NCI-H128 (cell line): ENCODE data around the gene RANBP6.
"Not testable (repeated sequence)": the region's sequence is repeated elsewhere in the genome, so short reads cannot be mapped to it uniquely, and the experiment has no call there.

Source experiments
- DNase-seq: peaks from one replicate; lab custom pipeline; 2025; ENCODE audit not compliant: unreplicated experiment; lab: John Stamatoyannopoulos, UW

Gene RANBP6

DNA sequence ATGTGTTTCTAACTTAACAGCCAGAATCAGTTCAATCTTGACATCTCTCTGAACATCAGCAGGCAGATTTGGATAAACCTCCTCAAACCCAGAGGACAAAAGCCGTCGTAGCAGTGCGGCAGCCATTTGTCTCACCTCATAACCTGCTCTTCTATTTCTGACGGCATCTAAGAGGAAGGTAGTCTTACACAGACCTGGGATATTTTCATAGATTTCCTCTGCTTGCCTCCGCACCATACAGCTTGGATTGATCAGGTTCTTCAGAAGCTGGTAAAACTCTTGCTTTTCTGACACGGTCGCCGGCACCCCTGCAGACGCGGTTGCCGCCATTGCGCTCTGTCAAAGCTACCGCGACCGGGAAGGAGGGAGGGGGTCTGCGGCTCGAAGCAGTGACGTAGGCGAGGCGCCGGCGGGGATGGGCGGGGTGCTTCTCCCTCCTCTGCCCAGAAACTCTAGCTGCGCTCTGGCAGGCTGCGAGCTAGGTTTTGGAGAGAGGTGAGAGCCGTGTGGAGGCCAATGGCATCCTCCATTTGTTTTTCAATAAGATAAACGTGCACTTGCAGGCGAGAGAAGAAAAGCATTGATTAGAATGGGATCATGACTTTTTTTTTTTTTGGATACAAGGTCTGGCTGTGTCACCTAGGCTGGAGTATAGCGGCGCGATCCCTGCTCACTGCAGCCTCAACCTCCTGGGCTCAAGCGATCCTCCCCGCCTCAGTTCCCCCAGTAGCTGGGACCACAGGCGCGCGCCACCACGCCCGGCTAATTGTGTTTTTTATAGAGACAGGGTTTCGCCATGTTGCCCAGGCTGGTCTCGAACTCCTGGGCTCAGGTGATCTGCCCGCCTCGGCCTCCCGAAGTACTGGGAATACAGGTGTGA, at the start of gene RANBP6:
TSS of gene RANBP6 (minus strand) at position 347 of the 880 bp plus-strand sequence. CDS start at position 330, 17 bp downstream.
- DNase-seq = peak; percentile 55

DNA sequence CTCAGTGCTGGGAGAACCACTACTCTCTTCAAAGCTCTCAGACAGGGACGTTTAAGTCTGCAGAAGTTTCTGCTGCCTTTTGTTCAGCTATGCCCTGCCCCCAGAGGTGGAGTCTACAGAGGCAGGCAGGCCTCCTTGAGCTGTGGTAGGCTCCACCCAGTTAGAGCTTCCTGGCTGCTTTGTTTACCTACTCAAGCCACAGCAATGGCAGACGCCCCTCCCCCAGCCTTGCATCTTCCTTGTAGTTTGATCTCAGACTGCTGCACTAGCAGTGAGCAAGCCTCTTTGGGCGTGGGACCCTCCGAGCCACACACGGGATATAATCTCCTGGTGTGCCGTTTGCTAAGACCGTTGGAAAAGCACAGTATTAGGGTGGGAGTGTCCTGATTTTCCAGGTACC, 47.7 kb upstream of the RANBP6 start:
- not testable (repeated sequence) for DNase-seq

DNA sequence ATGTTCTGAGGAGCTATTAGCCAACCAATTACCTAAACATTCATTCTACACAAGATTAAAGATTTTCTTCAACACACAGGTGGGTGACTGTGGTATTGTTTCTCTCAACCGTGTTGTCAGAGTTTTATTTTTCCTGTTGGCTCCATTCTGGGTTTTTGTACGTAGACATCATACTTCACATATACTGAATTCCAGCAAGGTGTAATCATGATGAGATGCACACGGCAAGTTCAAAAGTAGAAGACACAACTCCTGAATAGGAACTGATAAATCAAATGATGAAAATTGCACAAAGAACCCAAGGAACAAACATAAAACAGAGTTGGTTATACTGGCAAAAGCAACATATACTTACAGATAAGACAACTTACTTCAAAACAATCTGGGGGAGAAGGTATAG, 40.2 kb upstream of the RANBP6 start:
- DNase-seq = no peak

DNA sequence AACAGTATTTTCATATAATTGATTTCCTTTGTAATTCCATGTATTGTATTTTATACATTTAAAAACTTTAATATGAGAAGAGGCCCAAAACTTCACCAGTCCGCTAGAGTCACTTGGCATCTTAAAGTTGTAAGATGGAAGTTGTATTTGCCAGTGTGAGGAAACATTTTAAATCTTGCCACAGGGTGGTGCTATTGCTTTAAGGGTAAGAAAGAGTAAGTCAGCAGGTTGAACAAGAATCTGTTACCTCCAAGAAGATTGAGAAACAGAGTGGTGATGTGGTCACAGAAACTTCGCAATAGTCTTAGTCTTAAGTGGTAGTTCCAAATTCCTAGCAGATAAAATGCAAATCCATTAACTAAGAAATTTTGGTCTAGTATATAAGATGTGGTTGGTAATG, 39.8 kb upstream of the RANBP6 start:
- peak; percentile 45 for DNase-seq

DNA sequence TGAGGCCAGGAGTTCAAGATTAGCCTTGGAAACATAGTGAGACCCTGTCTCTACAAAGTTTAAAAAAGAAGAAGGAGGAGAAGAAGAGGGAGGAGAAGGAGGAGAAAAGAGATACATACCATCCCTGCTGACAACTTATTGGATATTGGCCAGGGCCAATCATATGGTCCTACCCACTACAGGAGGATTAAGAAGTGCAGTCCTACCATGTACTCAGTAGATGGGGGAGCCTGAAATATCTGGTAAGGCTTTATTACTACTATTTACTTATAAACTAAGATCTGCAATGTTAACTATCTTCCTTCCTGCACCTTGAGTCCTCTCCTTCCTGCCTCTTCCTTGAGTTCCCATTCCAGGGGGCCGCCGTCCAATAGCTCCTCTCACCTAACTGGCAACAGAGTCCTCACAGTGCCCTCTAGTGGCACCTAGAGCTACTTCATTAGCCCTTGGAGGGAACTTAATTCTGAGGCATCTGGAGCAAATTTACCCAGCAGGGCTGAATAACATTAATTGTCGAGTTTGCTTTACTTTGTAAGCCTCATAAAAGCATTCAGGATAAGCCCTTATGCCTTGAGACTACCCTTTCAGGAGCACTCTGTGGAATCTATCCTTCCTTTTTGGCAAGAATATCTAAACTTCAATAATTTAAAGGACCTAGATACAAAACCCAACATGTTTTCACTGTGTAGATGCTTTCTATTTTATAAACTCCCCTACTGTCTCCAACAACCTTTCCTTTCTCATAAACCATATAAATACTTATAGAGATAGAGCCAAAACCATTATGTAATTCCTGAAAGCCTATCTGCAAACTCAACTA, 39.1 kb upstream of the RANBP6 start:
- DNase-seq = peak; percentile 42

DNA sequence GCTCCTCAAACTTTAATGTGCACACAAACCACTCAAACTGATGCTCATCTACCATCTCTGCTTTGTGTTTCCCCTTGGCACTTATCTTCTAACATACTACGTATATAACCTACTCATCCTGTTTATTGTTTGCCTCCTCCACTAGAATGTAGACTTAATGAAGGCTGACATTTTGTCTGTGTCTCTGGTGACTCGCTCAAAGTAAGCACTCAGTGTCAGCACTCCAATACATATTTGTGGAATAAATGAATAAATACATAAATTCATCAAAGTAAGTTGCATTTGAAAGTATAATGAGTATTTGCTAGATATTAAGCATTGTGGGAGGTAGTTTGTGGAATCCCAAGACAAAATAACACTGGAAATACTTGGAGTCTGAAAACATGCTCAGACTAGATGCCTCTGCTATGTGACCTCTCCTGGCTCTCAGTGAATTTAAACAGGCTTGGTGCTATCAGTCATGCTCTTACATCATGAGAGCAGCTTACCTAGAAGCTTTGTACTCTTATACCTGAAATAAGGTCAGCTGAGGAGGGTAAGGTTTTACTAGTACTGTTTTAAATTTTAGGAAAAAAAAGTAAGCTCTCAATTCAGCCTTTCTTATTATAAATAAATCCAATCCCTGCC, 37.0 kb upstream of the RANBP6 start:
- DNase-seq = no peak

DNA sequence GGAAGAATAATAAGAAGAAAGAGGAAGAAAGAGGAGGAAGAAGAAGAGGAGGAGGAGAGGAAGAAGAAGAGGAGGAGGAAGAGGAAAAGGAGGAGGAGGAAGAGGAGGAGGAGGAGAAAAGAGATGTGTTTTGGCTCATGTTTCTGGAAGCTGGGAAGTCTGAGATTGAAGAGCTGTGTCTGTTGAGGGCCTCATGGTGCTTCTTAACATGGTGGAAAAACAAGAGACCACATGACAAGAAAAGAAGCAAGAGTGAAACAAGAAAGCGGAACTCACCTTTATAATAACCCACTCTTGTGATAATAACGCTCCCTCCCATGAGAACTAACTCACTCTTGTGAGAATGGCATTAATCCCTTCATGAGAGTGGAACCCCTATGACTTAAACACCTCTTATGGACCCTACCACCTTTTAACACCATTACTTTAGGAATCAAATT, 36.1 kb upstream of the RANBP6 start:
- no peak for DNase-seq

DNA sequence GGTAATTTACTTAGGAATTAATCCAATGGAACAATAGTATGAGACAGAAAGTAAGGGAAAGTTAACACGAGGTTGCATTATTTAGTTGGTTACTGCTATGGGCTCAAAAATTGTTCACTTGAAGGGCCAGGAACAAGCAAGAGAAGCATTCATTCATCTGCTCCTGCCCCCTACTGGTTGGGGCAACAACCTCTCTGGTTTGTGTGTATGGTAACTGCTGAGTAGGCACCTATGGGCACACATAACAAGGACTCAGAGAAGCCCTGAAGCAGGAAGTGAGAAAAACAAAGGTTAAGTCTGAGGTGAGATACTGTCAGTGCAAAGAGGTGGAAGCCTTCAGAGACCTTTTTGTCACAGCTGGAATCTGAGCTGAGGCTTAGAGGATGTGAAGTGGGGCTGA, 34.4 kb upstream of the RANBP6 start:
- no peak for DNase-seq

DNA sequence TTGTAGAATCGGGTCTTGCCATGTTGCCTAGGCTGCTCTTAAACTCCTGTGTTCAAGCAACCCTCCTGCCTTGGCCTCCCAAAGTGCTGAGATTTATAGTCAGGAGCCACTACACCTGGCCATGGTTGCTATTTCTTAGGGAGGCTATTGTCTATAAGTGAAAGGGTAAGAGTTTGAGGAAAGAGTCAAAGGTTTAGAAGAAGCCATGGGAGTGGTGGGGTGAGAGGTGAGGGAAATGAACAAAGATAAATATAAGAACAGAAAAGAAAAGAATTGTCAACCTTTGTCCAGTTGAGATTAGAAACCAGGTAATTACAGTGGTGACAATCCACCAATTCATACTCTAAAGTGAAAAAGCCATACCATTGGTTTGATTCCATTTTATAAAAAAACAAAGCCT, 32.6 kb upstream of the RANBP6 start:
- no peak for DNase-seq

DNA sequence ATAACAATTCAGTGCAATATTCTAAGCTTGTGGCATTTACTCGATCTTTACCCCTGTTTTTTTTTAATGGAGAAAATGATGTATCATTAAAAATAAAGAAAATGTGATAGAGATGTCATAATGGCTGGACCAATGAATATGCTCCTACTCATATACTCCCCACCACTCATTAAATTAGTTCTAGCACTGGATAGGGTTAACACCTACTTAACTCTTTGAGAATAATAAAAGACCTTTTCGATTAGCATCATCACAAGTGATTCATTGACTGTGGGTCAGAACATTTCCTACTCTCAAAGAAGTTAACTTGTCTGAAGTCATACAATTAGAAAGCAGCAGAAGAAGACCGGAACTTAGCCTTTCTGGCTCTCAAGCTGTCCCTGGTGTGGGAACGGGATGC, 31.6 kb upstream of the RANBP6 start:
- DNase-seq = no peak

DNA sequence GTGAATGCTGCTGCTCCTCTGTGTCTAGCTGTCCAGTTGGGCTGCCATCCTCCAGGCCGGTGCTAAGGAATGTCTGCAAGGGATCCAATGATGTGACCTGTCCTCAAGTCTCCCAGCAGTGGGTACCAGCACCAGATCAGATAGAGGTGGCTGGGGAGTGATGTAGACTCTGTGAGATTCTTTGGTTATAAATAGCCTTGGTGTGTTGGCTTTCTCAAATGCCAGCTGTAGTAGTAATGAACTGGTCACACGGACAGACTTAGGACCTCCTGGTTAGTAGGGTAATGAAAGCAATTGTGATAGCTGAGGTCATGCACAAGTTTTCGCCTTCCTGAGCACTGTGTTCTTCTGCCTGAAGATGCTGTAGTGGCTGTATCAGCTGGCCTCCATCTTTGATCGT, 29.9 kb upstream of the RANBP6 start:
- DNase-seq = no peak

DNA sequence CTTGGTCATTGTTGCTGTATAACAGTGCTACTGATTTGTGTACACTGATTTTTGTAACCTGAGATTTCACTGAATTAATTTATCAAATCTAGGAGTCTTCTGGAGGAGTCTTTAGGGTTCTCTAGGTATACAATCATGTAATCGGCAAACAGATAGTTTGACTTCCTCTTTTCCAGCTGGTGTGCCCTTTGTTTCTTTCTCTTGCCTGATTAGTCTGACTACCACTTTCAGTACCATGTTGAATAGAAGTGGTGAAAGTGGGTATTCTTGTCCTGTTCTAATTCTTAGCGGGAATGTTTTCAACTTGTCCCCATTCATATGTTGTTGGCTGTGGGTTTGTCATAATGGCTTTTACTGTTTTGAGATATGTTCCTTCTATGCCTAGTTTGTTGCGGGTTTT, 24.7 kb upstream of the RANBP6 start:
- DNase-seq = no peak

DNA sequence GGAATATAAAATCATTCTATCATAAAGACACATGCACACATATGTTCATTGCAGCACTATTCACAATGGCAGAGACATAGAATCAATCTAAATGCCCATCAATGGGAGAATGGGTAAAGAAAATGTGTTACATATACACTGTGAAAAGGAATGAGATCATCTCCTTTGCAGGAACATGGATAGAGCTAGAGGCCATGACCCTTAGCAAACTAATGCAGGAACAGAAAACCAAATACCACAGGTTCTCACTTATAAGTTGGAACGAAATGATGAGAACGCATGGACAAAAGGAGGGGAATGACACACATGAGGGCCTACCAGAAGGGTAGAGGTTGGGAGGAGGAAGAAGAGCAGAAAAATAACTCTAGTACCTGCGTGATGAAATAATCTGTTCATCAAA, 21.0 kb upstream of the RANBP6 start:
- DNase-seq = no peak

DNA sequence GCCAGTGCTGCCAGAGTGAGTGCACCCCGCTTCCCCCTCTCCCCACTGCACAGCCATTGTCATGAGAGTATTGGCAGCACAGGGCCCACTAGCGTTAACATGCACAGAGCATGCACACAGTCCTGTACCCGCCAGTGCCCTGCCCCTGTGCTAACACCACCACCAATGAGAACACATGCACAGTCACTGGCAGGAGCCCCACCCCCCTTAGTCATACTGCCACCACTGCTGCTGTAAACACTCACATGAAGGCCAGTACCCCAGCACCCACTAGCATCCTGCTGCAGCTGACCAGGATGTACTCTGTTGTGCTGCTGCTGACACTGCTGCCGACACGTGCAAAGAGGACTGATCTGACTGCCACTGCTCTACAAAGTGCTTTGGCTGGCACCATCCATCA, 19.5 kb upstream of the RANBP6 start:
- no peak for DNase-seq

DNA sequence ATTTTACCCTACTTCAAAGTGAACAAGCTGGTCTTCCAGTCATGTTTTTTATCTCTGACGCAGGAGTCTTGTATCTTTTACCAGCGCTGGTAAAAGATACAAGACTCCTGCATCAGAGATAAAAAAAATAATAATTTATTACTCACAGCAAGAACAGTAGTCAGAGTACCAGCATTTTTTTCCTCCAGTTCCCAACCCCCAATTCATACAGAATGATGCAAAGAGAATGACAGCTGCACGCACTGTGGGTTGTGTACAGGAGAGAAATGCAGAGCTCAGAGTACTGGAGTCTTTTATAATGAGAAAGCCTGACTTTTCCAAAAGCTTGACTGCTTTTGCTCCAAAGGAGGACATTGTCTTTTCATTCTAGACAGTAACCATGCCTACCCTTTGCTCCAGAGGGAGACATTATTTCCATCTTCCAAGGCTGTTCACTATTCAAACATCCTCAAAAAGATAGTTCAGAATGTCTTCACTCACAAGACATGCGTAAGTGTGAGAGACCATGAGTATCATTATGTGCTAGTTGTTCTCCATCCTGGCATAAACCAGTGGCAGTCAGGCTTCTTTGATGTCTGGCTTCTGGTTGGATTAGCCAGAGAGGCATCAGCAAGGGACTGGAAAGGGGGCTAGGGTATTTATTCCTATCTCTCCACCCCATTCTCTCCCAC, 14.3 kb upstream of the RANBP6 start:
- no peak for DNase-seq

DNA sequence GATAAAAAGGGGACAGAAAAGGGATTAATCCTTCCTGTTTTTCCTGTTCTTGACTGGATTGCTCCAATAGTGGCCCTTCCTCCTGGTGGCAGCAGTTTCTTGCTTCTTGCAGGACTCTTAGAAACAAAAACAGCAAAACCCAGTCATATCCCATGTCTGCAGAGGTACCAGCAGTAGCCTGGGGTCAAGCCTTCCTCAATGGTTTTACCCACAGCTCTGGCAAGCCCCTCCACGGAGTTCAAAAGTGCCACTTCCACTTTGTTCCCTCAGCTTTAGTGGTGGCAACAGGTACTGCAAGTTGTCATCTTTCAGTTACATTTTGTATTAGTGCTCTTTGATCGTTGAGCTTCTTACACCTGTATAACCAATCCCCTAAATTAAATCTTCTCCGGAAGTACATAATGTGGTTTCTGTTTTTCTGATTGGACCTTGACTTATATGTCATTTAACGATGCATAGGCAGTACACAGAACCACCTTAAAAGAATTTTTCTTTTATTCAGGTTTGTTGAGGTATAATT, 8.7 kb upstream of the RANBP6 start:
- DNase-seq = no peak

DNA sequence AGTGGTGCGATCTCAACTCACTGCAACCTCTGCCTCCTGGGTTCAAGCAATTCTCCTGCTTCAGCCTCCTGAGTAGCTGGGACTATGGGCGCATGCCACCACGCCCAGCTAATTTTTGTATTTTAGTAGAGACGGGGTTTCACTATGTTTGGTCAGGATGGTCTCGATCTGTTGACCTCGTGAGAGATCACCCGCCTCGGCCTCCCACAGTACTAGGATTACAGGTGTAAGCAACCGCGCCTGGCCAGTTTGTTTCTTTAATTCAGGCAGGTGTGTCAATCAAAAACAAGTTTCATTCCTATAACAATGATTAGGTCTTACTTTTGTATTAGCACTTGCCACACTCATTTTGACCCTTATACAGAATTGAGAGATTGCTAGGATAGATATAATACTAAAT, 1.6 kb upstream of the RANBP6 start:
- DNase-seq = not testable (repeated sequence)

DNA sequence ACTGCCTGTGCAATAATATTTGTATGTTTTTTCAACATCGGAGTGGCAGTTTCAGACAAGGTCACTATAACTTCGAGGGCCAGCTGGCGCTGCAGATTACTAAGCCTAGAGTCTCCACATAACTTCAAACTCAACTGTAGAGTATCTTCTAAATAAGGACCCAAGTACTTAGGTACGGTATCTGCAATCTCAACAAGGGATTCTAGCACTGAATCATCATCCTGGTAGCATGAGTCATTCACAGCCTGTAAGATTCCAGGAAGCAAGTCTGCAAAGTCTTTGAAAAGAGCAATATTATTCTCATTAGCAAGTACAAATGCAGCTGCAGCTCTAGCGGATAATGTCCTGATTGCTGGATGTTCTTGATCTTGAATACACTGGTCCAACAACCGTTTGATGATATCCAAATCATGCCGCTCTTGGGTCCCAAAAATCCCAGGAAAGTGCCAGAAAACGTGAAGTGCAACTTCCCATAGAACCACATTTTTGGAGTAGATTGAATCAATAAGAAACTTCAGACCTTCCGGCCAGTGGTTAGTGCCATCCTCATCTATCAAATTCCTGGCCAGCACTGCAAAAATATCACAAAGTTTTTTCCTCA, 654 bp downstream of the RANBP6 start:
- no peak for DNase-seq

DNA sequence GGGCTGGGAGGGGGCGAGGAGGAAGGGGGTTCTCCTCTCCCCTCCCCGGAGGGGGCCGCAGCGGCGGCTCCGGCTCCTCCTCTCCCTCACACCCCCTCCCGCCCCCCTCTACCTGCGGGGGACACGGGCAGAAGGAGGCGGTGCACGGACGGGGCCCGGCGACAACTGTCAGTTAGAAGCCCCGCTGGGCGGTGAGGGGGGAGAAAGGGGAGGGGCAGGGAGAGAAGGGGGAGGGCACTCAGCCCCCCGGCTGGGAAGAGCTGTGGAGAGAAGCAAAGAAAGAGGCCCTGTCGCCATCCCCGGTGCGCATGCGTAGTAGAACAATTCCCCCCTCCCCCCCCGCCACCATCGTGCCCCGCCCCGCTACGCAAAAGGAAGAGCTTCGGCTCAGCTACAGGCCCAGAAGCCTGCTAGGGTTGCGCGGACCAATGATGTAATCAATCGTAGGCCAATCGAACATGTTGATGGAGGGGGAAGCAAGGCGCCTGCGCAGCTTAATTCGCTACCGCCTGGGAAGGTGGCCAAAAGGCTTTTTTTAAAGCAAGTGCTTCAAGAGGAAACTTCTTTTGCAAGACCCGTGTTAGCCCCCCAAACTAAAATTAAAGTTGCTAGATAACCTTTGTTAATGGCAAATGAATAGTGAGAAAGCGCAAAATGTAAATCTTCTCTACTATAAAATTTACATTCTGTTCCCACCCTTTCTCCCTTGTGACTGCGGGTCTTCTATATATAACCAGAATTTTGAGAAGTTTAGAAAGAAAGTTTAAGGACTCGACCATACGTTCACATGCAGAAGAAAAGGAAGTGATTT, 7.0 kb downstream of the RANBP6 start:
- peak; percentile 91 for DNase-seq

DNA sequence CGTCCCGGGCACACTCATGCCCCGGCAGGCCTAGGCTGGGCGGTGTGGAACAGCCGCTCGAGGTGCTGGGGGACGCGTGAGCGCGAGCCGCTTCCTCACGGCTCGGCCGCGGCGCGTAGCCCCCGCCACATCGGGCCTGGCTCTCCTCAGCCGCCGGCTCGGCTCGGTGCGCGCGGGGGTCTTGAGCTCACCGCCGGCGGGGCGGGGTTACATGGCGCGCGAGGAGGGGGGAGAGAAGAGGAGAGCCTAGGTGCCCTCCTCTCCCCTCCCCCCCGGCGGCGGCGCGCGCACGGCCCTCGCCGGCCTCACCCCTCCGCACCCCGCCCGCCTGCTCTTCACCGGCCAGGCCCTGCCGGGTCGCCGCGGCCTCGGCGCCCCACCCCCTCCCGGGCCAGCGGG, 7.7 kb downstream of the RANBP6 start:
- peak; percentile 60 for DNase-seq
